DMS 273 (cell line): ENCODE results near the gene CABP1.
A peak's percentile ranks its signal among the peaks of the same experiment; 100 is the strongest.

Experiments
- DNase-seq: peaks from one replicate; lab custom pipeline; 2025; ENCODE audit not compliant: unreplicated experiment; lab: John Stamatoyannopoulos, UW

The CABP1 gene

DNA sequence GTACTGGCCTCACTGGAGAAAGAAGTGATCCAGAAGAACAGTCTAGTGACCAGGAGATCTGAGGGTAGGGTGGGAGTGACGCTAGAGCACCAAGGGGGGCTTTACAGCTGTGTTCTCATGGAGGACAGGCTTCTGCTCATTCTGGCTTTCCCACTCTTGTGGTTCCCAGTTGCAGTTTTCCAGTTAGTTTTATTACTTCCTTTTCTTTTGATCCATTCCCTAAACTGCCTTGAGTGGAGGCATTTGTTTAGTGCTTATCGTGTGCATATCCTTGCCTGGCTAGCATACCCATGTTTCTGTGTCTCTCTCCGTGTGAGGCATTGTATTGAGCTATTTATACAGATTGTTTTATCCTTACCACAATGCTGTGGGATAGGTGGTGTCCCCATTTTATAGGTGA lies 50.6 kb downstream of the CABP1 start:
- no peak for DNase-seq

DNA sequence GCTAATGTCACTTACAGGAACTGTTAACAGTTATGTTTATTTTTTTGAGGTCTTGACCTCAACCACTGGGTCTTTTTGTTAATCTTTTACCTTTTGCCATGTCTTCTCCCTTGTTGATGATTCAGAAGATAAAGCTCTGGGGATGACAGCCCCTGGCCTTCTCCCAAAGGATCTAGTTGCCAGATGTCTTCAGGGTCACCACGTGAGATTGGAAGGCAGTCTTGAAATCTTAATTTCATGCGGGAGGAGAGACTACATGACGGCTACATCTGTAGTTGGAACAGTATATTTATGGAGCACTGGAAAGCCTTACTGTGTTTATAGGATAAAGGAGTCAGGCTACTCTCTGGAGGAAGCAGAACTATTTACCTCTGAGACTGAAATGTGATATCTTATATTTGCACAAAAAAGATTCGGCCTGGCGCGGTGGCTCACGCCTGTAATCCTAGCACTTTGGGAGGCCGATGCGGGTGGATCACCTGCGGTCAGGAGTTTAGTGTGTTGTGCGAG lies 52.2 kb downstream of the CABP1 start:
- peak; percentile 25 for DNase-seq

DNA sequence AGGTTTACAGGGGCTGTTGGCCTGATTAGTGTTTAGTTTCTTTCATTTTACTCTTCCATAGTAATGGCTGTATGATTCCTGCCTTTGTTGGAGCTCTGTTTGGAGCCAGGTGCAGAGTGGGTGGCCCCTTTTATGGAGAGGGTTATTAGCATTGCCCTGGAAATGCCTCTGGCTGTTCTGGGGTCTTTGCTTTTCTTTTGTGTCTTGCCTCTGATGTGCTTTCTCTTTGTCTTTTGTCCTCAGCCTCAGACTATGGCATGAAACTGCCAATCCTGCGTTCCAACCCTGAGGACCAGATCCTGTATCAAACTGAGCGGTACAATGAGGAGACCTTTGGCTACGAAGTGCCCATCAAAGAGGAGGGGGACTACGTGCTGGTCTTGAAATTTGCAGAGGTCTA lies 53.4 kb downstream of the CABP1 start:
- DNase-seq, result no peak

DNA sequence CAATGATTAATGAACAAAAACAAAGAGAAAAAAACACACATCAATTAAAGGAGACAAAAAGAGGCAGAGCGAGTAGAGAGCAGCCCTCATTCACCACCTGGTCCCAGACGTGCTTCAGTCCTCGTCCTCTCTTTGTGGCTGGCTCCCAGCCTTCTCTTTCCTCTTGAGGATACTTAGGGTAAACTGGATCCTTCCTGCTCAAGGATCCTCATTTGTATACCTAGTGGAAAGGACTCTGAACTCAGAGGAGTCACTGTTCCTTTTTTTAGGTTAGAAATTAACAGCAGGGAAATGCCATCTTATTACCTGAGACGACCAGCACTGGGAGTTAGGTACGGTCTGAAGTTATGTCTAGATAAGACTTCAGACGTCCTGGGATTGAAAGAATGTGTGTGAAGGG lies 56.2 kb downstream of the CABP1 start:
- DNase-seq, result no peak

DNA sequence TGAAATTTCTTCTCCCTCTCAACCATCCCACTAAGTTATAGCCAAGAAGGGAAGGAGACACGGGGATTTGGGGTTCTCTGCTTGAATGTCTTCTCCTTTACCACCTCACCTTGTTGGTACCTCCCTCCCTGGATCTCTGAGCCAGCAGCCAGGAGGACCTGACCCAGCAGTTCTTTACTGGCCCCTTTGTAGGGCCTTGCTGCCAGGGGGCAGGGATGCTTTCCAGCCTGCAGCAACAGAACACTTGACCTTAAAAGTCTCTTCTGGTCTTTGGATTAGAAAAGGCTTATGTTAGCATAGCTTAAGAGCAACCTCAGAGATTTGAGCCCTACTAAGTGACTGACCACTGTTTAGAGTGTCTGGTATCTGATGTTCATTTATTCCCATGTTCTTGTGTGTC lies 56.9 kb downstream of the CABP1 start:
- no peak for DNase-seq

DNA sequence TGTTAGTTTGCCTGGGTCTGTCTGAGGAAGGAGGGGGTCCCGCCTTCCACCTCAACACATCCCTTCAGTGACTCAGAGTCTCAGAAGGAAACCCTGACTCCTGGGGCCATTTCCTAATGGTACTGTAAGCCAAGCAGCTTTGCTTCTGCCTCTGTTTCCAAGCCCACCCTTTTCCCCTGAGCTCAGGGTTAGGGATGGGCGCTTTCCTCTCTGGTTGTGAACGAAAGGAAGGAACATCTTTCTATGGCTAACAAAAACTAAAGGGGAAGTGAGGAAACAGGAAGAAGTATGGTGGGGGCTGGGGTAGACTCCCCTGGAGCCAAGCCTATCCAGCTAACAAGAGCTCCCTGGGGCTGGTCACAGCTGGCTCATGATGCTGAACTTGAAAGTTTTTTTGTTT lies 58.2 kb downstream of the CABP1 start:
- DNase-seq, result no peak

DNA sequence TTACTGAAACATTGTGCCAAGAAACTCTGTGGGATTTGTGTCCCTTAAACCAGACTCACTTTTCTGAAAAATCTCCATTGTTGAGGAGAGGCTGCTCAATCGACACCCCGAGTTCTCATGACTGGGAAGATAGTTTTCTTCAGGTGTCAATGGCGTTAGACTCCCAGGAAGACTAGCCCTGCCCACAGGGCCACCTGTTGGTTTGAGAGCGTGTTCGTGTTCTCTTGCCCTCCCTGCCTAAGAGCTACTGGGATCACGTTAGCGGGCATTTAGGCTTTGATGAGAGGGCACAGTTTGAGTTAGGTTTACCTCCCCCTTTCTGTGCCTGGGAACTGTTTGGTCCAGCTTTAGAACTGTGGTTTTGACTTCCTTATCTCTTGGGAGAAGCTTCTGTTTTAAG lies 59.1 kb downstream of the CABP1 start:
- DNase-seq, result no peak

DNA sequence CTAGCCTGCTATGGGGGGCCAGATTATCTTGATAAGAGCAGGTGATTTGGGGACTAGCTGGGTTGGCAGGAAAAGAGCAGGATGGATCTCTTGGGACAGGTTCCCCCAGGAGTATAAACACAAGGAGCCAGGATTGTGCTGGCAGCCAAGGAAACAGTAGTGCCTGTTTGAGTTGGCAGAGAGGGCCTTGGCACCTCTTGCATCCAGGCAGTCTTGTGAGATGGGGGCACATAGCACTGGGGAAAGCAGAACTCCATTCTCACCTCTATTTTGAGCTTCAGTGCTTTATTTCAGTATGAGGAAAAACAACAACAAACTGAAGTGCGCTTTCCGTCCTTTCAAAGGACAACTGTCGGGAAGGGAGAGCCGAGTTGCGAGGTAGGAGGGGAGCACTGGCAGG lies 60.5 kb downstream of the CABP1 start:
- DNase-seq, result no peak

DNA sequence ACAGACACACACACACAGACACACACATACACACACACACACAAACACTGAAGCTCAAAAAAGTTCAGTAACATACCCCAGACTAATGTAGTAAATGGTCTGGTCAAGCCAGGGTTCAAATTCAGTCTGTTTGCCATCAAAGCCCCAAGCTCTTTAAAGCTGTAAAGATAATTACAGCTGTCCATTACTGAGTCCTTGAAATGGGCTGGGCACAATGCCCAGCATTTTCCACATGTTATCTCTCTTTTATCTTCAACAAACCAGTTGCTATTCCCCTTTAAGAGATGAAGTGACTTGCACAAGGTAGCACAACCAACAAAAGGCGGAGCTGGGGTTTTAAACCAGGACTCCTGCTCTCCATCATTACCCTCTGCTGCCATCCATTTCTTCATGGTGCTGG lies 62.2 kb downstream of the CABP1 start:
- no peak for DNase-seq

DNA sequence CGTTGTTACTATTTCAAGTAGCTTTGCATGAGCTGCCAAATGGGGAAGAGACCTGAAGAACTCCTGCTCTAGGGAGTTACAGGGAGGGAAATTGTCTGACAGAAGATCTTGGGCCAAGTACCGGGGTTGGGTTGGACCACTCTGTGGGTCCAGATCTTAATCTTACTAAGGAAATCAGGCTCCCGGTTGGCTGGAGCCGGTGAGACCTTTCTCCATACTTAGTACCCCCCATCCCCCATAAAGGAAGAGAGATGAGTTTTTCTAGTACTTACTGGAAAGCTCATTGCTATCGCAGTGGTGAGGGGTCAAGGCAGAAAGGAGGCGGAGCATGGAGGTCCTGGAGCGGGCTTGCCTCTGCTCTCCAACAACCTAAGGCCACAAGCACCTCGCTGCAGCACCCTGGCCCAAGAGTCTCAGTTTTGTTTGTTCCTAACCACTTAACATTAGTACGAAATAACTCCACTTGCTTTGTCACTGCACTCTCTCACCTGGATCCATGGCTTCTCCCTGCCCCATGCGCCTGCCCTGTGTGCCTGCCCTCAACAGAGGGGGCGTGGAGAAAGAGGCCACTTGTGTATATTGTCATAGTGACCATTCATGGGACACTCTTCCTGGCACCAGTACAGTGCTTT lies 63.0 kb downstream of the CABP1 start:
- no peak for DNase-seq

DNA sequence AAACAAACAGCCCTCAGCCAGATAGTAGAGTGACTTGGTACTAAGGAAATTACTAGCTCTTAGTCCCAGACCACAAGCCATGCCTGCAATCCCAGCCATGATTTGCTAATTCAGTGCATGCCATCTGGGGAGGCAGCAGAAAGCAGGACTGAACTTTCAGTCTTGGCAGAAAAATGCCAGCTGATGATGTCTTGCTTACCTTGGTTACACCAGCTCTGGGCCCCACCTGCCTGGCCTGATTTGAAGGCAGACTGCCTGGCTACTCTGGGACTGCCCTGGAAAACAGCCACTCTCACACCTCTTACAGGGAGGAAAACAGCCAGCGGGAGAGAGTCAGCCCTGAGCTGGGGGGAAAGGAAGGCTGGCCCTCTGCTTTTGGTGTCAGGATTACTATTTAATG lies 65.2 kb downstream of the CABP1 start:
- DNase-seq, result no peak

DNA sequence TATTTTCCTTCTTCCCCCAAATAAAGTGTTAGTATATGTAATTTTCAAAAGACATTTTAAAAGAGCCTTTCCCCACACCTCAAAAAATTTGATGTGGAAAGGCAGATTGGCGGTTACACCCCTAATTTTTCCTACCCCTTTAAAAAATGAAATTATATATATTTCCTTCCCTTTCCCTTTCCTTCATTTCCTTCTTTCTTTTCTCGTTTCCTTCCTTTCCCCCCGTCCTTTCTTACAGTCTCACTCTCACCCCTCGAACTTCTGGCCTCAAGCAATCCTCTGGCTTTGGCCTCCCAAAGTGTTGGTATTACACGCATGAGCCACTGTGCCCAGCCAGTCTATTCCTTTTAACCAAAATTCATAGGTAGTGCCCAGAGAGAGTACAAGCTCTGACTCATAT lies 65.6 kb downstream of the CABP1 start:
- no peak for DNase-seq

DNA sequence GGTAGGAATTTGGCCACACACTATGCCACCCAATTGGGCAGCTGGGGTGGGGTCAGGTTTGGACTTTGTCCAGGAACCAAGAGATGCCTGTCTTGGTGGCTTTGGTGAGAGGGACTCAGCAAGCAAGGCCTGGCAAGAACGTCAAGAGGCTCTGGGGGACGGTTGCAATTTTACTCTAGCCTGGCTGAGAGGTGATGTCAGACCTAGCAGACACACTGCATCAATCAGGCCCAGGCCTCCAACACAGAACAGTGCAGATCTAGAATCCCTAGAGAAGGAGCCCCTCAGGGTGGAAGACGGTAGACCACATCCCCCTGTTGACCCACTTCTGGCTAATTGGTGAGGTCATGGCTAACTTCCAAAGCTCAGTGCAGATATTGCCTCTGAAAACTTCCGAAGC lies 68.2 kb downstream of the CABP1 start:
- DNase-seq, result no peak

DNA sequence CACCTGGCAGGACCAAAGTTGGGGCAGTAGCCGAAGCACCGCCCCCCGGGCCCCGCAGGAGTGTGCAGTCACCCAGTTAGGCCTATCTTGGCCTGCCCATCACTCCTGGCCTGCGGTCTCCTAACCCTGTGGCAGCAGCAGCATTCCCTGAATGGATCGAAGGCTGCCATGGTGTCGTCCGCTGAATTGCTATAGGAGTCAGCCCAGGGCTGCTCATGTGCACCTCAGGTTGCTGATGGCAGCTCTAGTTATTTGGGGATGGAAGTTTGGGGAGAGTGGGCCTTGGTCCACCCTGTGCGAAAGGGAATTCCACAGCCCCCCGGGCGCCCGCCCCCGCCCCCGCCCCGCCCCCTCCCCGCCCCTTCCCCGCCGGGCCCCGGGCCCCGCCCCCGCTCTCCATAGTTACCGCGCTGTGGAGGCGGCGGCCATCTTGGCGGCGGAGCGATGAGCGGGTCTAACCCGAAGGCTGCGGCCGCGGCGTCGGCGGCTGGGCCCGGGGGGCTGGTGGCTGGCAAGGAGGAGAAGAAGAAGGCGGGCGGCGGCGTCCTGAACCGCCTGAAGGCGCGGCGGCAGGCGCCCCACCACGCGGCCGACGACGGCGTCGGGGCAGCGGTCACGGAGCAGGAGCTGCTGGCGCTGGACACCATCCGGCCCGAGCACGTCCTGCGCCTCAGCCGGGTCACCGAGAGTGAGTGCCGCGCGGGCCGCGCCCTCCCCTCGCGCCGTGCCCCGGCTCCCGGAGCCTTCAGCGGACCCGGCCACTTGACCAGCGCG lies 69.8 kb downstream of the CABP1 start, which contains the start of gene UNC119B:
Gene UNC119B (plus strand): TSS at position 428 of the 774 bp plus-strand sequence. CDS start 17 bp downstream, at position 445.
- peak; percentile 79 for DNase-seq

DNA sequence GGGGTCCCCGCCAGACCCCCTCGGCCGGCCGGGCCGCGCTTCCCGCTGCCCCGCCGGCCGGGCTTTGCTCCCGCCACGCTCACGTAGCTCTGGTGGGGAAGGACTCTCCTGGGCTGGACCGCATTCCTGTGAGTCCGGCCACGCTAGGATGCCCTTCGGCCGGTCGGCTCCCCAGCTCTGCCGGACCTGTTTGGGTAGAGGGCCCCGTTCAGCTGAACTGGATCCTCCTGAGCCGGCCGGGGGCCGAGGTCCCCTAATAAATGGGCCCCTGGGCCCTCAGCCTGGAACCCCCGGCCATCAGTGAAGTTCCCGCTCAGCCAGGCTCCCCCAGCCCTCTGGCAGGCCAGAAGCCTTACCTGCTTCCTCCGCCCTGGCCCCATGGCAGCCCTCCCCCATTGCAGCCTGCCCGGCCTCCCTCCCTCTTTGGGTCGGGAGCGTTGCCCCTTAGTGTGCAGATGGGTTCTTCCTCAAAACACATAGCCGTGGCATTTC lies 70.4 kb downstream of the CABP1 start:
- peak; percentile 28 for DNase-seq

DNA sequence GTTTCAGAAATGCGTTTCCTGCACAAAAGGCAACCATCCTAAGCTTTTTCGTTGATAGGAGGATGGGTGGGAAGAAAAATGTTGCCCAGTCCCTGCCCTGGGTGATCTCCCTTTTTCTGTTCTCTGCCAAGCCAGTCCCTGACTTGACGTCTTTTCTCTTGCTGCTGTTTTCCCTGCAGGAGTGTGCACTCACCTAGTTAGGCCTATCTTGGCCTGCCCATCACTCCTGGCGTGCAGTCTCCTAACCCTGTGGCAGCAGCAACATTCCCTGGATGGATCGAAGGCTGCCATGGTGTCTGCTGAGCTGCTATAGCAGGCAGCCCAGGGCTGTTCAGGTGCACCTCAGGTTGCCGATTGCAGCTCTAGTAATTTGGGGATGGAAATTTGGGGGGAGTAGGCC lies 71.0 kb downstream of the CABP1 start:
- DNase-seq, result no peak

DNA sequence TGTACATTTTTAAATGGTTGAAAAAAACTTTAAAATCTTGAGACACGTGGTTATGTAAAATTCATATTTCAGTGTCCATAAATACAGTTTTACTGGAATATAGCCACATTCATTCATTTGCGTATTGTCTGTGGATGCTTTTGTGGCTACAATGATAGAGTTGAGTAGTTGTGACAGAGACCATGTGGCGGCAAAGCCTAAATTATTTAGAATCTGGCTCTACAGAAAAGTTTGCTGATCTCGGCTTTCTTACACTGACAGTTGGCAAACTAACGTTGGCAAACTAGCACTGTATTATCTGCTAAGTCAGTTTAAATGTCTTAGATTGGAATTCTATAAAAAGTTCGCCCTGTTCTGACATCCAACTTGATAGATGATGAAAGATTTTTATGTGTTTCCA lies 72.2 kb downstream of the CABP1 start:
- no peak for DNase-seq

DNA sequence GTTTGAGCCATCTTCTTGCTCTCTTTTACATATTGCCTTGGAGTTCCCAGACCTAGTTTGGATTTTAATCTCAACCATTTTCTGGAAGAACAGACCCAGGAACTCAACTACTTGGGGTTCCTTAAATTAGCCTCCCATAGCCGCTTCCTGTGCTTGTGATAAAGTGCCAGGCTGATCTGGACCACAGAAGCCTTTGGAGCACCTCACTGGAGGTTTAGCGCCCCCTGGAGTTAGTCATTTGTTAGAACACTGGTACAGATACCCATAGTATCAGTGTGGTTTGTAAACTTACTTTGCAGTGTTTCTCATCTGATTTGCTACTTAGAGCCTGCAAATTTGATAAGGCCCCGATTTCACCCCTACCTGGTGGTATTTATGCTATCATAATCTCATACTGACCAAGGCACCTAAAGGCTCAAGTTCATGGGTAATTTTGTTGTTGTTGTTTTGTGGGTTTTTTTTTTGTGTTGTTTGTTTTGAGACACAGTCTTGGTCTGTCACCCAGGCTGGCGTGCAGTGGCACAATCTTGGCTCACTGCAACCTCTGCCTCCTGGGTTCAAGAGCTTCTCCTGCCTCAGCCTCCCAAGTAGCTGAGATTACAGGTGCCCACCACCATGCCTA lies 73.5 kb downstream of the CABP1 start:
- peak; percentile 86 for DNase-seq
